A673 (cell line): ENCODE results near the gene TCEA3.
A peak's percentile ranks its signal among the peaks of the same experiment; 100 is the strongest.

Experiments
- EZH2 ChIP-seq: fragments of 200-600 bp; sonication (generic); IDR thresholded peaks from 2 replicates; pipeline ENCODE4 v1.6.1; 2017; ENCODE audit warnings: borderline replicate concordance, low read depth, mild to moderate bottlenecking, mixed read lengths, antibody characterized with exemption, low read length; ENCODE audit not compliant: poor library complexity, severe bottlenecking
- TF ChIP-seq, protein P1 (sequence below): fragments of 300-800, 200-600 bp; sonication (generic); conservative IDR thresholded peaks from 2 replicates; pipeline ENCODE4 v1.5.1; 2017; ENCODE audit warnings: low read depth, mild to moderate bottlenecking, antibody characterized with exemption, low read length, moderate library complexity, mixed read lengths

DNA sequence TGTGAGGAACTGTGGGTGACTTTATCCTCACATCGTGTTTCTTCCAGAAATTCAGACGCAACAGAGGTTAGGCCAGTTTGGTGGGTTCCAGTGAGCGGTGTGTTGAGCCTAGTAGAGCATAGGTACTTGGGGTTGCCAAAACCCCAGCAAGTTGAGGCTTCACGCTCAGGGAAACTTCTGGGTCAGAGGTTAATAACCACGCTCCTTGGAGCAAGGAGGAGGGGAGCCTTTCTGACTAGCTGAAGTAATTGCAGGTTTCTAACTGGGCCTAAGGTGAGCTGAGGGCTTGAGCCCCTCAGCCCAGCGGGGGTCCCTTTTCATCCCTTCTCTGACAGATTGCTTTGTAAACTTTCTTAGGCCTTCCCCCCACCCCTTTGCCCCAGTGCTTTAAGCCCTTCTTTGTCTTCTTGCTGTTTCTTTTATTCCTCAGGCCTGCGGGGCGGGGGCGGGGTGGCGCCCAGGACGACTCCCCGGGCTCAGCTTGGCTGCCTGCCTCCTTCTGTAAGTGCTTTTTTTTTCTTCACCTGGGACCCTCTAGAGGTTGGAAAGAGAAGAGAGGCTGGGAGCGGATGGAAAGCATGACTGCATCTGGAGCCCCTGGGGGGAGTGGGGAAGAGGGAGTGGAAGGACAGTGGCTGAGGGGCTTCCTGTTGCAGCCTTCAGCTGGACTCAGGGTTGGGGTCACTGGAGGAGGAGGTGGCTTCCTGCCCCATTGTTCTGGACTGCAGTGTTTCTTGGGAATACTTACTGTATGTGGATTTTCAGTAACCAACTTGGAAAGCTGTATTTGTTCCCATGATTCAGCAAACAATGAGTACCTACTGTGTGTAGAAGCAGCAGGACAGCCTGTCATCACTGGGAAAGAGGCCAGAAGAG is 53.6 kb downstream of the TCEA3 start:
- TF ChIP-seq, protein P1, sequence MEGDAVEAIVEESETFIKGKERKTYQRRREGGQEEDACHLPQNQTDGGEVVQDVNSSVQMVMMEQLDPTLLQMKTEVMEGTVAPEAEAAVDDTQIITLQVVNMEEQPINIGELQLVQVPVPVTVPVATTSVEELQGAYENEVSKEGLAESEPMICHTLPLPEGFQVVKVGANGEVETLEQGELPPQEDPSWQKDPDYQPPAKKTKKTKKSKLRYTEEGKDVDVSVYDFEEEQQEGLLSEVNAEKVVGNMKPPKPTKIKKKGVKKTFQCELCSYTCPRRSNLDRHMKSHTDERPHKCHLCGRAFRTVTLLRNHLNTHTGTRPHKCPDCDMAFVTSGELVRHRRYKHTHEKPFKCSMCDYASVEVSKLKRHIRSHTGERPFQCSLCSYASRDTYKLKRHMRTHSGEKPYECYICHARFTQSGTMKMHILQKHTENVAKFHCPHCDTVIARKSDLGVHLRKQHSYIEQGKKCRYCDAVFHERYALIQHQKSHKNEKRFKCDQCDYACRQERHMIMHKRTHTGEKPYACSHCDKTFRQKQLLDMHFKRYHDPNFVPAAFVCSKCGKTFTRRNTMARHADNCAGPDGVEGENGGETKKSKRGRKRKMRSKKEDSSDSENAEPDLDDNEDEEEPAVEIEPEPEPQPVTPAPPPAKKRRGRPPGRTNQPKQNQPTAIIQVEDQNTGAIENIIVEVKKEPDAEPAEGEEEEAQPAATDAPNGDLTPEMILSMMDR = peak; percentile 17; the same call in 1 of the 2 replicates
- TF ChIP-seq EZH2 = no peak
